Cerebellar cortex (tissue), 1 donor: ENCODE results near the gene CDK5.
"Not testable (repeated sequence)": the region's sequence is repeated elsewhere in the genome, so short reads cannot be mapped to it uniquely, and the experiment has no call there.

Experiments used
- DNase-seq: peaks from one replicate; pipeline ENCODE4 v3.0.0-alpha.2; 2015; ENCODE audit warnings: low spot score

The CDK5 gene

DNA sequence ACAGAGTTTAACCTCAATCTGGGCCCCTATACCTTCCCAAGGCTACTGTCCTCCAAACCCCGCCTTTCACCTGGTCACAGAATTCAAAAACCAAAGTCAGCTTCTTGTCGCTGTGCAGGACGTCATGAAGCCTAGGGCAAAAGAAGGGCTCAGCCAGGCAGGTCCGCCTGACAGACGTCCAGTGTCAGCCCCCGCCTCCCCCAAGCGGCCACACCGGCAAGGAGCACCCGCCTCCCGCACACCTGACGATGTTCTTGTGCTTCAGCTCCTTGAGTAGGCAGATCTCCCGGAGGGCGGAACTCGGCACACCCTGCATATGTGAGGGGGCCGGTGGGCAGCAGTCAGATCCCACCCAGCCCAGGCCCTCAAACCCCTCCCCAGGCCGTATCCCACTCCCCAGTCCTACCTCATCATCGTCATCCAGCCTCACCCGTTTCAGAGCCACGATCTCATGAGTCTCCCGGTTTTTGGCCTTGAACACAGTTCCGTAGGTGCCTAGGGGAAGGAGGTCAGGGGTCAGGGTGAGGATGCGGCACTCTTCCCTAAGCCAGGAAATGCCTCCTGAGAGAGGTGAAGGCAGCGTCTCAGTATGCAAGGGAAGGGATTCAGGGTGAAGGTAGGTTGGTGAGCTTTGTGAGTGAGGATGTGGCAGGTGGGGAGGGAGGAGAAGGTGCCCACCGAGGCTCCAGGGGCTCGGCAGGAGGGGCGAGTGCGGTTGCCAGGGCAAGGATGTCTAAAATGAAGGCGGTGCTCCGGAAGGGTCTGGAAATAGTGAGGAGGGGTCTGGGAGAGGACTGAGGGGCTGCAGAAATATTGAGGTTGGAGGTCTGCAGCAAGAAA lies 811 bp downstream of the CDK5 start:
- DNase-seq: peak; percentile 24

DNA sequence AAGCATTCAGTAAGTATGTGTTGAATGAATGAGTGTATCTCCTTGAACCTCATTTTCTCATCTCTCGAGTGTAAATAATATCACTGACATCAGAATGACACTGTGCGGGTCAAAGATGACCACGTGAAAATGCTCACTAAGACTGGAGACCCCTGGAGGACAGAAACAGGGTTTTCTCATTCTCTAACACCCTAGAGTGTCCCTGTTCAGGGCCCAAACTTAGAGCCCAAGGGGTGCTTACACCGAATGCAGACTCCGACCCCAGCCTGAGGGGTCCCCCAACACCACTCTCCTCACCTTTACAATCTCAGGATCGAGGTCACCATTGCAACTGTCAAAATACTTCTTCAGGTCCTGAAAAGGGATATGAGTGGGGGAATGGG lies 1.4 kb downstream of the CDK5 start:
- DNase-seq: no peak

- DNase-seq: no peak
Observed at GRCh38 chr7:151053751-151054150, 3.9 kb downstream of the CDK5 start.

- no peak for DNase-seq
Observed at GRCh38 chr7:151053096-151053495, 4.6 kb downstream of the CDK5 start.

DNA sequence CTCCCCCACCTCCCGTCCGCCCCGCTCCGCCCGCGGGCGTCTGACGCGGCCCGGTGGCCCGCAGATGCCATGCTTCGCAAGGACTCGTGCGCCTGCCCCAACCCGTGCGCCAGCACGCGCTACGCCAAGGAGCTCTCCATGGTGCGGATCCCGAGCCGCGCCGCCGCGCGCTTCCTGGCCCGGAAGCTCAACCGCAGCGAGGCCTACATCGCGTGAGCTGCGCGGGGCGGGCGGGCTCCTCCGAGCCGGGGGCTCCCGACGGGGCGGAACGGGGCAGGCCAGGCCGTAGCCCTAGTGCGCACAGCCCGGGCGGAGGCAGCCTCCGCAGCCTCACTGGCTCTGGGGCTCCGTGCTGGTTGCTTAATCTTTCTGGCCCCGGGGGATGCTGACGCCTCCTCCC lies 6.6 kb downstream of the CDK5 start:
- no peak for DNase-seq

DNA sequence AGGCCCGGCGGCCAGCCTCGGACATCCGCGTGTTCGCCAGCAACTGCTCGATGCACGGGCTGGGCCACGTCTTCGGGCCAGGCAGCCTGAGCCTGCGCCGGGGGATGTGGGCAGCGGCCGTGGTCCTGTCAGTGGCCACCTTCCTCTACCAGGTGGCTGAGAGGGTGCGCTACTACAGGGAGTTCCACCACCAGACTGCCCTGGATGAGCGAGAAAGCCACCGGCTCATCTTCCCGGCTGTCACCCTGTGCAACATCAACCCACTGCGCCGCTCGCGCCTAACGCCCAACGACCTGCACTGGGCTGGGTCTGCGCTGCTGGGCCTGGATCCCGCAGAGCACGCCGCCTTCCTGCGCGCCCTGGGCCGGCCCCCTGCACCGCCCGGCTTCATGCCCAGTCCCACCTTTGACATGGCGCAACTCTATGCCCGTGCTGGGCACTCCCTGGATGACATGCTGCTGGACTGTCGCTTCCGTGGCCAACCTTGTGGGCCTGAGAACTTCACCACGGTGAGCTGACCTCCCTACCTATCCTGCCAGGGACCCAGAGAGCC lies 8.7 kb downstream of the CDK5 start:
- DNase-seq: no peak

- DNase-seq: no peak
Observed at GRCh38 chr7:151047976-151048815, 9.5 kb downstream of the CDK5 start, which contains the start of gene ASIC3. Gene ASIC3 (plus strand): TSS chr7:151048531. CDS start chr7:151048886, 355 bp downstream.

GRCh38 chr7:151046603-151047573 lies 10.8 kb downstream of the CDK5 start:
- DNase-seq: no peak

DNA sequence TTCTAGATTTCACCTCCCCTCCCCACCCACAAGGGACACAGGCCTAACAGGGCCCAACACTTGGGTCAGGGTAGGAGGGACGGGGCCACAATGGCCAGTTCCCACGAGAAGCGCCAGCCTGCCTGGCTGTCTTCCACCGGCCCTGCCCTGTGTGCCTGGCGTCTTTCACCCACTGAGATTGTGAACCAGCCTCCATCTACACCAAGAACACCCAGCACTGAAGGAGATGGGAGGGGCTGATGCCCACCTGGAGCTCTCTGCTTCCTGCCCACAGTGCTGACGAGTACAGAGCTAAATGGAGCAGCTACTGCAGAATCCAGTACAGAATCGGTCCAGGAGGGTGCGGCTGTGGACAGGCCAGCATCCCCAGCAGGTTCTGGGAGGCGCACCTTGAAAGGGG lies 11.7 kb downstream of the CDK5 start:
- DNase-seq: no peak

DNA sequence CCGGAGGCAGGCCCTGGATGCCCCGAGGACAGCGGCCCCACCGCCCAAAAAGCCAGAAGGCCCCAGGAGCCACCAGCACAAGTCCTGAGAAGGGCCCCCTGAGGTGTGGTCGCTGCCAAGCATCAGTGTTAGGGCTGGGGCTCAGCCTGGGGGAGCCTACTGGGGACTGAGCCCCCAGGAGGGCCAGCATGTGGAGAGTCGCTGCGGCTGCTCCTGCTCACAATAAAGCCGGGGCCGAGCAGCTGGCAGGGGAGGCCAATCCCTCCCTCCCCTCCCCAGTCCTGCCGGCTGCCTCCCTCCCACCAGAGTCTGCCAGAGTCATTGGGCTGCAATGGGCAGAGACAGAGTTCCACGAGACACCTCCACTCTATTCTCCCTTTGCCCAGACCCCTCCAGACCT lies 12.4 kb downstream of the CDK5 start:
- DNase-seq: no peak

- no peak for DNase-seq
Observed at GRCh38 chr7:151043959-151044358, 13.7 kb downstream of the CDK5 start.

DNA sequence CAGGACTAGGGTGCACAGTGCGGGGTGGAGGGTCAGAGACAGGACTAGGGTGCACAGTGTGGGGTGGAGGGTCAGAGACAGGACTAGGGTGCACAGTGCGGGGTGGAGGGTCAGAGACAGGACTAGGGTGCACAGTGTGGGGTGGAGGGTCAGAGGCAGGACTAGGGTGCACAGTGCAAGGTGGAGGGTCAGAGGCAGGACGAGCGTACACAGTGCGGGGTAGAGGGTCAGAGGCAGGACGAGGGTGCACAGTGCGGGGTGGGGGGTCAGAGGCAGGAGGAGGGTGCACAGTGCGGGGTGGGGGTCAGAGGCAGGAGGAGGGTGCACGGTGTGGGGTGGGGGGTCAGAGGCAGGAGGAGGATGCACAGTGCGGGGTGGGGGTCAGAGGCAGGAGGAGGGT lies 14.2 kb downstream of the CDK5 start:
- DNase-seq: not testable (repeated sequence)

GRCh38 chr7:151040616-151041375 lies 16.9 kb downstream of the CDK5 start:
- DNase-seq: no peak

DNA sequence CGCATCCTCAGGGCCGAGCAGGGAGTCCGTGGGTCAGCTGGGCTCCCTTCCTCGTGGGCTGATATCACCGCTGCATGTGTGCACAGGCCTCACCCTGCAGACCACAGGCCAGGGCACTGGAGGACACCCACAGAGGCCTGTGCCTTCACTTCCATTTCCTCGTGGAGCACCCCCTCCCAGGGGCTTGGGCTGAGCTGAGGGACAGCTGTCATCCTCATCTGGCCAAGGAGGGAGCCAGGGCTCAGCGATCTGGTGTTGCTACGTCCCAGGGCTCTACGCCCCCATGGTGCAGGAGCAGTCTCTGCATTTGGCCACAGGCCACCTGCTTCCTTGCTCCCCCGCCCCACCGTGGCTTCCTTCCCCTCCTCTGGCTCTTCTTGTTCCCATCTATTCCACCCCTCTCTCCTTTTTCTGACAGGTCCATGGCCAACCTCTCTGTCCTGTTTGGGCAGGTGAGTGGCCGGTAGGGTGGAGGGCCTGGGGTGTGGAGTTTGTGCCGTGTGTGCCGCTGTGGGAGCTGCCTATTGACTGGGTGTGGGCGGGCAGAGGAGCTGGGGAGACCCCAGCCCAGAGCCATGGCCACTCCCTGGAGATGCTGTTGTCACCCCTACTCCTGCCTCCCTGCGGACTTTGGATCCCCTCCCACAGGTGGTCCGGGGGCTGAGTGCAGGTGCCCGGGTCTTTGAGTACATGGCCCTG lies 17.7 kb downstream of the CDK5 start:
- no peak for DNase-seq

- no peak for DNase-seq
Observed at GRCh38 chr7:151038951-151039849, 18.5 kb downstream of the CDK5 start.

- DNase-seq: no peak
Observed at GRCh38 chr7:151035902-151036301, 21.8 kb downstream of the CDK5 start.

GRCh38 chr7:151035026-151035717 lies 22.5 kb downstream of the CDK5 start:
- no peak for DNase-seq

DNA sequence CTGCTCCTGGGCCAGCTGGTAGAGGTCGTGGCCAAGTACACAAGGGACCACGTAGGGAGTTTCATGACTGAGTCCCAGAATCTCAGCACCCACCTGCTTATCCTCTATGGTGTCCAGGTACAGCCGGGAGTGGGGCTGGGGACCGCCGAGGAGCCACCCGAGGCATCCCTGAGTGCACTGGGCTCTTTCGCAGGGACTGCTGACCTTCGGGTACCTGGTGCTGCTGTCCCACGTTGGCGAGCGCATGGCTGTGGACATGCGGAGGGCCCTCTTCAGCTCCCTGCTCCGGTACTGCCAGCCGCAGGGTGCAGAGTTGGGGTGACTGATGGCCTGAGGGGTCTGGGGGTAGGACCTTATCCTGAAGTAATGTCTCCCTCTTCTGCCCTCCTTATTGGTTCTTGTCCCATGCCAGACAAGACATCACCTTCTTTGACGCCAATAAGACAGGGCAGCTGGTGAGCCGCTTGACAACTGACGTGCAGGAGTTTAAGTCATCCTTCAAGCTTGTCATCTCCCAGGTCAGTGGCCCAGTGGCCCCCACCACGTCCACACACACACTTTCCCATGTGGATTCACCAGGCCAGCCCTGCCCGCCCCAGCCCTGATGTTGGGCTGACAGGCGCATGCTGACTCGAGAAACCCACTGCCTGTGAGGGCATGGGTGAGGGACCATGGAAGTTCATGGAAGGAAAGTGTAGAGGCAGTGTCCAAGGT lies 23.2 kb downstream of the CDK5 start:
- no peak for DNase-seq
